HepG2 (cell line): ENCODE results near the gene GRM4.

ENCODE experiments used
- CAMTA2 ChIP-seq: sonication (generic); formaldehyde crosslinking; IDR thresholded peaks from 2 replicates; pipeline ENCODE4 v1.4.0; 2020; ENCODE audit warnings: mild to moderate bottlenecking, missing genetic modification reagents, borderline replicate concordance
- DNMT1 ChIP-seq: sonication (generic); formaldehyde crosslinking; IDR thresholded peaks from 2 replicates; pipeline ENCODE4 v1.5.1; 2020; ENCODE audit warnings: mild to moderate bottlenecking, missing genetic modification reagents
- HMG20A ChIP-seq: IDR thresholded peaks from 2 replicates; pipeline ENCODE4 v1.6.1; 2016; ENCODE audit warnings: borderline replicate concordance
- KLF9 ChIP-seq: IDR thresholded peaks from 2 replicates; pipeline ENCODE4 v1.6.1; 2016; ENCODE audit warnings: low read depth
- POLR2A ChIP-seq, 2 experiments: IDR thresholded peaks; 2 replicates each; pipeline ENCODE4 v1.6.1; 2011; ENCODE audit warnings: low read depth in 2 of 2, low read length in 2 of 2, mild to moderate bottlenecking in 1 of 2, moderate library complexity in 1 of 2; ENCODE audit not compliant: insufficient read depth in 1 of 2
- PTBP1 ChIP-seq: fragments of 200-400 bp; formaldehyde crosslinking; IDR thresholded peaks from 2 replicates; pipeline ENCODE4 v1.6.1; 2018; ENCODE audit warnings: low read length, low read depth; ENCODE audit not compliant: poor library complexity, severe bottlenecking
- SRSF4 ChIP-seq: fragments of 200-400 bp; formaldehyde crosslinking; IDR thresholded peaks from one replicate; pipeline ENCODE4 v1.6.1; 2018; ENCODE audit warnings: mild to moderate bottlenecking, low read depth, low read length, moderate library complexity; ENCODE audit not compliant: poor library complexity, severe bottlenecking
- ZMYM4 ChIP-seq: sonication (generic); formaldehyde crosslinking; IDR thresholded peaks from 2 replicates; pipeline ENCODE4 v1.8.1; 2023; ENCODE audit warnings: mild to moderate bottlenecking, missing genetic modification reagents
- ZNF160 ChIP-seq: sonication (generic); formaldehyde crosslinking; IDR thresholded peaks from 2 replicates; pipeline ENCODE4 v1.8.0; 2022; ENCODE audit warnings: mild to moderate bottlenecking, inconsistent platforms, missing genetic modification reagents
- TF ChIP-seq, protein P1 (sequence below): sonication (generic); formaldehyde crosslinking; IDR thresholded peaks from 2 replicates; pipeline ENCODE4 v1.4.0; 2020; ENCODE audit warnings: missing genetic modification reagents
- TF ChIP-seq, protein P2 (sequence below): sonication (generic); formaldehyde crosslinking; IDR thresholded peaks from 2 replicates; pipeline ENCODE4 v1.5.0; 2020; ENCODE audit warnings: mild to moderate bottlenecking, missing genetic modification reagents, moderate library complexity
- TF ChIP-seq, protein P3 (sequence below): sonication (generic); formaldehyde crosslinking; IDR thresholded peaks from 2 replicates; pipeline ENCODE4 v1.5.1; 2020; ENCODE audit warnings: missing genetic modification reagents, mild to moderate bottlenecking, borderline replicate concordance

DNA sequence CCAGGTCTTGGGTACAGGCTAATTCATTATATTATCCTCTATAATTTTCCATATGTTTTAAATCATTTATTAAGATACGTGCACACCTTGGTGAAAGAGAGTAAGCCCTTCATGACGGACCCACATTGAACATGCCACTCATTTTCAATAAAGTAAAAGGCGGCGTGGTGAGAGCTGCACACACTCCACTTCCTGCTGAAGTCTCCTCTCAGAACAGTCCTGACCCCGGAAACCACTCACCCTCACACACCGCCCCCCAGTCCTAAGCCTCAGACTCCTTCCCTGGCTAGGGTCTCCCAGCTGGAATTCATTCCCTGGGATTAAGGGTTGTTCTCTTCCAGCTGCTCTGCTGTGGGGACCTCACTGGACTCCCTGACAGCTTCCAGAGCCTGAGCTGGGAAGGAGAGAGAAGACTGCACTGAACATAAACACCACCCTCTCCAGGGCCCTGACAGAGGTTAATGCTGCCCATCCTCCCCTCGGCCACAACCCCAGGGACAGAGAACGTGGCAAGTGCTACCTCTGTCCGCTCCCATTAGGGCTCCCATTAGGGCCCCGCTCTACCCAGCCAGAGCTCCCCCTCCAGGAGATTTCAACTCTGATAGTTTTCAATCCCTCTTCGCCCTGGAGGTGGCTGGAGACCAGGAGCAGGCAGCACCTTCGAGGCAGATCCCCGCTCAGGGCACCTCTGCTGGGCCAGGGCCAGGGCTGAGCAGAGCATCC, 24.8 kb downstream of the GRM4 start:
- TF ChIP-seq PTBP1 (no peak), ZMYM4 (CRISPR knock-in tag) (no peak), SRSF4 (no peak), POLR2A (IDR thresholded peaks at IDR 0.05; ENCODE audit: insufficient read depth in 1 of 2, low read depth in 2 of 2, low read length in 2 of 2) (no peak), HMG20A (CRISPR knock-in tag) (no peak), KLF9 (CRISPR knock-in tag) (no peak), CAMTA2 (CRISPR knock-in tag) (no peak), ZNF160 (CRISPR knock-in tag) (no peak), DNMT1 (no peak)
- TF ChIP-seq, protein P1, sequence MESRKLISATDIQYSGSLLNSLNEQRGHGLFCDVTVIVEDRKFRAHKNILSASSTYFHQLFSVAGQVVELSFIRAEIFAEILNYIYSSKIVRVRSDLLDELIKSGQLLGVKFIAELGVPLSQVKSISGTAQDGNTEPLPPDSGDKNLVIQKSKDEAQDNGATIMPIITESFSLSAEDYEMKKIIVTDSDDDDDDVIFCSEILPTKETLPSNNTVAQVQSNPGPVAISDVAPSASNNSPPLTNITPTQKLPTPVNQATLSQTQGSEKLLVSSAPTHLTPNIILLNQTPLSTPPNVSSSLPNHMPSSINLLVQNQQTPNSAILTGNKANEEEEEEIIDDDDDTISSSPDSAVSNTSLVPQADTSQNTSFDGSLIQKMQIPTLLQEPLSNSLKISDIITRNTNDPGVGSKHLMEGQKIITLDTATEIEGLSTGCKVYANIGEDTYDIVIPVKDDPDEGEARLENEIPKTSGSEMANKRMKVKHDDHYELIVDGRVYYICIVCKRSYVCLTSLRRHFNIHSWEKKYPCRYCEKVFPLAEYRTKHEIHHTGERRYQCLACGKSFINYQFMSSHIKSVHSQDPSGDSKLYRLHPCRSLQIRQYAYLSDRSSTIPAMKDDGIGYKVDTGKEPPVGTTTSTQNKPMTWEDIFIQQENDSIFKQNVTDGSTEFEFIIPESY = no peak
- TF ChIP-seq, protein P2, sequence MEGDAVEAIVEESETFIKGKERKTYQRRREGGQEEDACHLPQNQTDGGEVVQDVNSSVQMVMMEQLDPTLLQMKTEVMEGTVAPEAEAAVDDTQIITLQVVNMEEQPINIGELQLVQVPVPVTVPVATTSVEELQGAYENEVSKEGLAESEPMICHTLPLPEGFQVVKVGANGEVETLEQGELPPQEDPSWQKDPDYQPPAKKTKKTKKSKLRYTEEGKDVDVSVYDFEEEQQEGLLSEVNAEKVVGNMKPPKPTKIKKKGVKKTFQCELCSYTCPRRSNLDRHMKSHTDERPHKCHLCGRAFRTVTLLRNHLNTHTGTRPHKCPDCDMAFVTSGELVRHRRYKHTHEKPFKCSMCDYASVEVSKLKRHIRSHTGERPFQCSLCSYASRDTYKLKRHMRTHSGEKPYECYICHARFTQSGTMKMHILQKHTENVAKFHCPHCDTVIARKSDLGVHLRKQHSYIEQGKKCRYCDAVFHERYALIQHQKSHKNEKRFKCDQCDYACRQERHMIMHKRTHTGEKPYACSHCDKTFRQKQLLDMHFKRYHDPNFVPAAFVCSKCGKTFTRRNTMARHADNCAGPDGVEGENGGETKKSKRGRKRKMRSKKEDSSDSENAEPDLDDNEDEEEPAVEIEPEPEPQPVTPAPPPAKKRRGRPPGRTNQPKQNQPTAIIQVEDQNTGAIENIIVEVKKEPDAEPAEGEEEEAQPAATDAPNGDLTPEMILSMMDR = no peak
- TF ChIP-seq, protein P3, sequence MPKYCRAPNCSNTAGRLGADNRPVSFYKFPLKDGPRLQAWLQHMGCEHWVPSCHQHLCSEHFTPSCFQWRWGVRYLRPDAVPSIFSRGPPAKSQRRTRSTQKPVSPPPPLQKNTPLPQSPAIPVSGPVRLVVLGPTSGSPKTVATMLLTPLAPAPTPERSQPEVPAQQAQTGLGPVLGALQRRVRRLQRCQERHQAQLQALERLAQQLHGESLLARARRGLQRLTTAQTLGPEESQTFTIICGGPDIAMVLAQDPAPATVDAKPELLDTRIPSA (CRISPR knock-in tag) = no peak
